Measurements from ENCODE around the gene LYPD8.

DNA sequence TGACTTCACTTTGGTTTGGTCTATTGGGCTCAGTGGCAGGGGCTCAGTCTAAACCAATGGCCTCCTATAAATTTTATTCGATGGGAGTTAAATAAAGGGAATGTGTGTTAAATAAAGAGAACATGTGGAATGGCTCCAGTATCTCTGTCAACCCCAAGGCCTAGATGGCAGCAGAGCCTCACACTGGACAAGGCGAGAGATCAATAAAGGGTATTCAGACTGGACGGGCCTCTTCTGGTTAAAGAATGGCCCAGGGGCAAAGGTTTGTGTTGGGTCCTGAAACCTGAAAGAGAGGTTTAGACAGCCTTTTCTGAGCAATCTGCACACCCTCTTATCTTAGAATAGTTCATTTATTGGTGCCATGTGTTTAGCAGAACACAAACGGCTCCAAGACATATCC is 35.5 kb upstream of the LYPD8 start:
- TF ChIP-seq MYC (IDR thresholded peaks at IDR 0.05; ENCODE audit: low read depth, low read length): no peak
- TF ChIP-seq POLR2A (IDR thresholded peaks at IDR 0.05; ENCODE audit: low read depth, low read length): no peak
- no peak for TF ChIP-seq POLR2AphosphoS5 (IDR thresholded peaks at IDR 0.05; ENCODE audit: insufficient read depth, low read depth, low read length)
- TF ChIP-seq, protein P1, sequence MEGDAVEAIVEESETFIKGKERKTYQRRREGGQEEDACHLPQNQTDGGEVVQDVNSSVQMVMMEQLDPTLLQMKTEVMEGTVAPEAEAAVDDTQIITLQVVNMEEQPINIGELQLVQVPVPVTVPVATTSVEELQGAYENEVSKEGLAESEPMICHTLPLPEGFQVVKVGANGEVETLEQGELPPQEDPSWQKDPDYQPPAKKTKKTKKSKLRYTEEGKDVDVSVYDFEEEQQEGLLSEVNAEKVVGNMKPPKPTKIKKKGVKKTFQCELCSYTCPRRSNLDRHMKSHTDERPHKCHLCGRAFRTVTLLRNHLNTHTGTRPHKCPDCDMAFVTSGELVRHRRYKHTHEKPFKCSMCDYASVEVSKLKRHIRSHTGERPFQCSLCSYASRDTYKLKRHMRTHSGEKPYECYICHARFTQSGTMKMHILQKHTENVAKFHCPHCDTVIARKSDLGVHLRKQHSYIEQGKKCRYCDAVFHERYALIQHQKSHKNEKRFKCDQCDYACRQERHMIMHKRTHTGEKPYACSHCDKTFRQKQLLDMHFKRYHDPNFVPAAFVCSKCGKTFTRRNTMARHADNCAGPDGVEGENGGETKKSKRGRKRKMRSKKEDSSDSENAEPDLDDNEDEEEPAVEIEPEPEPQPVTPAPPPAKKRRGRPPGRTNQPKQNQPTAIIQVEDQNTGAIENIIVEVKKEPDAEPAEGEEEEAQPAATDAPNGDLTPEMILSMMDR (IDR thresholded peaks at IDR 0.05; ENCODE audit: extremely low read depth in 1 of 2, insufficient read depth in 1 of 2, low read depth in 1 of 2, low read length in 2 of 2): no peak
- TF ChIP-seq EZH2 (IDR thresholded peaks at IDR 0.05; ENCODE audit: borderline replicate concordance, low read depth, low read length, severe bottlenecking): no peak
- TF ChIP-seq, protein P2, sequence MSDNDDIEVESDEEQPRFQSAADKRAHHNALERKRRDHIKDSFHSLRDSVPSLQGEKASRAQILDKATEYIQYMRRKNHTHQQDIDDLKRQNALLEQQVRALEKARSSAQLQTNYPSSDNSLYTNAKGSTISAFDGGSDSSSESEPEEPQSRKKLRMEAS (IDR thresholded peaks at IDR 0.05; ENCODE audit: insufficient read depth, insufficient read length): no peak

All from endothelial cell of umbilical vein (primary cell).